Activated naive CD4-positive, alpha-beta T cell treated with anti-CD3 and anti-CD28 coated beads for 36 hours (primary cell): Measurements from ENCODE around the gene TRMT1L. TPM values are rescaled to one million over a fixed set of nuclear protein-coding genes. Genes with fewer than 3 reads are reported as not detected.
"Not testable (repeated sequence)": the region's sequence is repeated elsewhere in the genome, so short reads cannot be mapped to it uniquely, and the experiment has no call there.

ENCODE experiments used
- CTCF ChIA-PET: fragments of 350-600 bp; sonication (Branson Sonifier 250); formaldehyde crosslinking; loops from one replicate; lab custom pipeline; 2021; ENCODE audit warnings: antibody characterized with exemption; lab: Charles Lee
- DNase-seq: peaks from one replicate; pipeline ENCODE4 v3.0.0-alpha.2; 2020
- H3K27ac Mint-ChIP-seq: one replicate; pipeline ENCODE4 v1.8.0; 2021; ENCODE audit warnings: mild to moderate bottlenecking, mixed read lengths
- H3K27me3 Mint-ChIP-seq: one replicate; pipeline ENCODE4 v1.8.0; 2021; ENCODE audit warnings: low read depth, mixed read lengths
- H3K36me3 Mint-ChIP-seq: one replicate; pipeline ENCODE4 v1.8.0; 2021; ENCODE audit warnings: low read depth, mixed read lengths
- H3K4me1 Mint-ChIP-seq: one replicate; pipeline ENCODE4 v1.8.0; 2021; ENCODE audit warnings: low read depth, mixed read lengths
- H3K4me3 Mint-ChIP-seq: one replicate; pipeline ENCODE4 v1.8.0; 2021; ENCODE audit warnings: mild to moderate bottlenecking, moderate library complexity, mixed read lengths
- H3K9me3 Mint-ChIP-seq: one replicate; pipeline ENCODE4 v1.8.0; 2021; ENCODE audit warnings: mixed read lengths
- intact Hi-C: fragments of 100-400 bp; cut with micrococcal nuclease; formaldehyde crosslinking; loops from one replicate; pipeline ENCODE4 v1.15.1; 2023
- total RNA-seq, 2 experiments: library from RNA; stranded (reverse); gene quantifications; one replicate each; pipeline ENCODE4 v1.2.3, GENCODE V29; 2021

TRMT1L gene, protein sequence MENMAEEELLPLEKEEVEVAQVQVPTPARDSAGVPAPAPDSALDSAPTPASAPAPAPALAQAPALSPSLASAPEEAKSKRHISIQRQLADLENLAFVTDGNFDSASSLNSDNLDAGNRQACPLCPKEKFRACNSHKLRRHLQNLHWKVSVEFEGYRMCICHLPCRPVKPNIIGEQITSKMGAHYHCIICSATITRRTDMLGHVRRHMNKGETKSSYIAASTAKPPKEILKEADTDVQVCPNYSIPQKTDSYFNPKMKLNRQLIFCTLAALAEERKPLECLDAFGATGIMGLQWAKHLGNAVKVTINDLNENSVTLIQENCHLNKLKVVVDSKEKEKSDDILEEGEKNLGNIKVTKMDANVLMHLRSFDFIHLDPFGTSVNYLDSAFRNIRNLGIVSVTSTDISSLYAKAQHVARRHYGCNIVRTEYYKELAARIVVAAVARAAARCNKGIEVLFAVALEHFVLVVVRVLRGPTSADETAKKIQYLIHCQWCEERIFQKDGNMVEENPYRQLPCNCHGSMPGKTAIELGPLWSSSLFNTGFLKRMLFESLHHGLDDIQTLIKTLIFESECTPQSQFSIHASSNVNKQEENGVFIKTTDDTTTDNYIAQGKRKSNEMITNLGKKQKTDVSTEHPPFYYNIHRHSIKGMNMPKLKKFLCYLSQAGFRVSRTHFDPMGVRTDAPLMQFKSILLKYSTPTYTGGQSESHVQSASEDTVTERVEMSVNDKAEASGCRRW
- total RNA-seq, result 10 to 100 TPM; 26.6 to 28.7 TPM

DNA sequence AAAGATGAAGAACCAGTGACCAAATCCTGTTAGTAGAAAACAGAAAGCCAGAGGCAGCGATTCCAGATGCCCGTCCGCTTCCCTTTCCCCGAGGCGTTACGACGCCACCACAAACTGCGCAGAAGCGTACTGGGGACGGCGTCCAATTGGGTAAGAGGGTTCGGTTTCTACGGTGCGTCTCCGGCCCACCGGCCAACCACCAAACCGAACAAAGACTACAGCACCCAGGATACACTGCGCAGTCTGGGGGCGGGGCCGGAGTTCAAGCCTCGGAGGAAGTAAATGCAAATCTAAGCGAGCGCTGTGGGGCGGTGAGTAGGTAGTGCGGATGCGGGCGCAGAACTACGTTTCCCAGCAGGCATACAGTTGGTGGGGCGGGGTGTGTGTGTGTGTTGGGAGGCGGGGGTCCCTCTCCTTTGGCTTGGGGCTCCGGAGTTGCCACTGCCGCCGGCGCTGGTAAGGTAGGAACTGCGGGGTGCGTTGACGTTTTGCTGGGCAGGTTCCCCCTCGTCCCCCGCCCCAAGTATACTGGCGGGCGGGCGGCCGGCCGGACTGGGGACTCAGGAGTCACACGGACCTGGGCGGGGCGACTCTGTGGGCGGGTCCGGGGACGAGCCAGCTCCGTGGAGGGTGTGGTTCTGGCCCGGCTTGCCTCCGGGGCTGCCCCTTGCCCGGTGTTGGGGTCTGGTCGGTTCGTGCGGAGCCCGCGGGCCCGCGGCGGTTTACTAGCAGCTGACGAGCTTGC, at the start of gene TRMT1L, which contains the start of gene SWT1:
TSS of gene TRMT1L (minus strand) at position 100 of the 745 bp plus-strand sequence. CDS start 241 bp downstream, outside the sequence.
TSS of gene SWT1 (plus strand) at position 314 of the 745 bp plus-strand sequence. CDS start 3,675 bp downstream, outside the sequence.
- intact Hi-C loops, result loop anchor here (1.0 to 5.0 kb wide), 20 partner anchors 11 to 1522 kb away; partner anchors contain the start of genes ARPC5, C1orf21, COLGALT2 and IVNS1ABP
- CTCF ChIA-PET, result interaction anchor here (1.3 to 1.7 kb wide), 3 partner anchors 13 to 352 kb away, joined by 3 to 6 read pairs (median 5); no protein-coding TSS in a partner anchor
- Mint-ChIP-seq H3K36me3 (peaks cover 4% of the 10 kb centered on the region), H3K27ac (peak within 1 kb of the TSS; percentile 91), H3K4me3 (peak within 1 kb of the TSS; percentile 92), H3K9me3 (no peaks in the 10 kb centered on the region), H3K27me3 (no peaks in the 10 kb centered on the region), H3K4me1 (peaks cover 44% of the 10 kb centered on the region)
- peak; percentile 98 for DNase-seq

DNA sequence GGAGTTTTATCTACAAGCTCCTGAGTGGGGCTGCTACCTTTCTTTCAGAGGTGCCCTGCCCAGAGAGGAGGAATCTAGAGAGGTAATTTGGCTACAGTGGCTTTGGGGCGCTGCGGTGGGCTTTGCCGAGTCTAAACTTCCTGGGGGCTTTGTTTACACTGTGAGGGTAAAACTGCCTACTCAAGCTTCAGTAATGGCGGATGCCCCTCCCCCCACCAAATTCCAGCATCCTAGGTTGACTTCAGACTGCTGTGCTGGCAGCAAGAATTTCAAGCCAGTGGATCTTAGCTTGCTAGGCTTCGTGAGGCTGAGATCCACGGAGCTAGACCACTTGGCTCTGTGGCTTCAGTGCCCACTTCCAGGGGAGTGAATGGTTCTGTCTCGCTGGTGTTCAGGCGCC, 44.1 kb upstream of the TRMT1L start:
- peaks cover 10% of the 10 kb centered on the region for H3K9me3 Mint-ChIP-seq
- no peaks in the 10 kb centered on the region for H3K4me1 Mint-ChIP-seq
- no peak for DNase-seq
- intact Hi-C loops, result no loop called here
- no peaks in the 10 kb centered on the region for H3K27me3 Mint-ChIP-seq
- no peak overlapping the region for H3K4me3 Mint-ChIP-seq
- peaks cover 30% of the 10 kb centered on the region for H3K36me3 Mint-ChIP-seq
- no peak overlapping the region for H3K27ac Mint-ChIP-seq
- CTCF ChIA-PET, result no interaction called here

DNA sequence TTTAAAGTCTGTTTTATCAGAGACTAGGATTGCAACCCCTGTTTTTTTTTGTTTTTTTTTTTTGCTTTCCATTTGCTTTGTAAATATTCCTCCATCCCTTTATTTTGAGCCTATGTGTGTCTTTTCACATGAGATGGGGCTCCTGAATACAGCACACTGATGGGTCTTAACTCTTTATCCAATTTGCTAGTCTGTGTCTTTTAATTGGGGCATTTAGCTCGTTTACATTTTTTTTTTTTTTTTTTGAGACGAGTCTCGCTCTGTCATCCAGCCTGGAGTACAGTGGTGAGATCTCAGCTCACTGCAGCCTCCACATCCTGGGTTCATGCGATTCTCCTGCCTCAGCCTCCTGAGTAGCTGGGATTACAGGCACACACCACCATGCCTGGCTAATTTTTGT, 42.0 kb upstream of the TRMT1L start:
- H3K4me1 Mint-ChIP-seq, H3K27me3 Mint-ChIP-seq, H3K27ac Mint-ChIP-seq, intact Hi-C loops, DNase-seq, H3K4me3 Mint-ChIP-seq, CTCF ChIA-PET: not testable (repeated sequence)
- Mint-ChIP-seq H3K9me3 (peaks cover 12% of the 10 kb centered on the region), H3K36me3 (peaks cover 34% of the 10 kb centered on the region)

DNA sequence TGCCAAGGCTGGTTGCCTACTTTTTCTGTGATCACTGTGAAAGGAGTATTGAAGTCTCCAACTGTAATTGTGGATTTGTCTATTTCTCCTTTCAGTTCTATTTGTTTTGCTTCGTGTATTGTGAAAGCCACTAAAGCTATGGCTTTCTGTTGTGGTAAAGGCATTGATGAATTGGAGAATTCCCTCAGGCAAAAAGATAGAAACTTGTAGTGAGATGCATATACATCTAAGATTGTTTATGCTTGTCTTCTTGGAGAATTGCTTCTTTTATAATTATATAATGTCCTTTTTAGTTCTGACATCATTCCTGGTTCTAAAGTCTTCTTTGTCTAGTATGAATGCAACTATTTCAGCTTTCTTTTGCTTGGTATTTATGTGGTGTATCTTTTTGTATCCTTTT, 37.0 kb upstream of the TRMT1L start:
- Mint-ChIP-seq H3K4me3 (no peak overlapping the region), H3K4me1 (no peaks in the 10 kb centered on the region), H3K27me3 (no peaks in the 10 kb centered on the region), H3K27ac (no peak overlapping the region), H3K36me3 (peaks cover 27% of the 10 kb centered on the region), H3K9me3 (peaks cover 12% of the 10 kb centered on the region)
- intact Hi-C loops, result no loop called here
- DNase-seq, result no peak
- CTCF ChIA-PET, result no interaction called here

DNA sequence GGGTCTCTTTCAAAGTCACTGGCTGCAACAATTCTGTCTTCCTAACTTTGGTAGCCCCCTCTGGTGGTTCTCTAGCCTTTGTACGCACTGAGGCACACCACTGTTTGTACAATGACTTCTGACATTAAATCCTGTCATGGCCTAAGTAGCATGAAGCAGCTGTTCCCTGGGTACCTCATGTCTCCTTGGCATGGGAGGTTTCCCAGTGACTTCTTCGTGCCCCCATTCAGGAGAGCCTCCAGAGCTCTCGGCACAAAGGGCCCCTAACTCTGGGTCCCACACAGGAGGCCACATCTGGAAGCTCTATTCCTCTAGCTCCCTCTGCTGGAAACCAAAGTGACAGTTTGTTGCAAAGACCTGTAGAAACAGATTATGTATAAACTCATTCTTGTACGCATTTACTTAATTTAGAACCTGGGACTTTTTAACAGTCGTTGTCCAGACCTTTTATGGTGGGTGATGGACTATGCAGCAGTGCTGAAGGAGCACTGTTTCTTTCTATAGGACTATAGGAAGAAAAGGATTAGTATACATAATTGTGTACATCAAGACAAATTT, 13.6 kb upstream of the TRMT1L start:
- Mint-ChIP-seq H3K27ac (peak overlapping the region; percentile 46), H3K9me3 (no peaks in the 10 kb centered on the region), H3K4me1 (peaks cover 3% of the 10 kb centered on the region), H3K4me3 (no peak overlapping the region), H3K36me3 (peaks cover 6% of the 10 kb centered on the region), H3K27me3 (no peaks in the 10 kb centered on the region)
- CTCF ChIA-PET, result interaction anchor here (0.6 to 2.7 kb wide), 45 partner anchors 9 to 746 kb away, joined by 3 to 16 read pairs (median 4); partner anchors contain the start of genes RNF2 and SWT1
- peak; percentile 60 for DNase-seq
- intact Hi-C loops, result loop anchor here (1.0 kb wide), 7 partner anchors 13 to 511 kb away; partner anchors contain the start of genes RNF2 and SWT1

DNA sequence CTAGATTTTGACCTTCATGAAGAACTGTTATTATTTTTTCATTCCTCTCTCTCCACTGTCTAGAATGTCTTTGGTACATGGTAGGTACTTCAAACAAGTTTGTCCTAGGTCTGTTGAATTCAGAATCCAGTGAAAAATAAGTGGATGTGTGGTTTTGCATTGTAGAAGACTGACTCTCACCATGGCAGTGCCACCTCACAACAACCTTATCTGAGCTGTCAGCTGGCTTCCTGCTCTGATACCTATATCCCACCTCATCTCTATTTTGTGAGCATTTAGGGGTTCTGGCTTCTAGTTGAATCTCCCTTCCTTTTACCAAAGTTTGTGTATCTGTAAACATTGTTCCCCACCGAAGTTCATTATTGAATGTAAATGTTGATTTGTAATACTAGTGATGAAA, 9.4 kb upstream of the TRMT1L start:
- Mint-ChIP-seq H3K36me3 (peaks cover 4% of the 10 kb centered on the region), H3K4me1 (peaks cover 3% of the 10 kb centered on the region), H3K27ac (no peak overlapping the region), H3K4me3 (no peak overlapping the region), H3K27me3 (no peaks in the 10 kb centered on the region), H3K9me3 (no peaks in the 10 kb centered on the region)
- CTCF ChIA-PET, result no interaction called here
- DNase-seq, result no peak
- intact Hi-C loops, result no loop called here

DNA sequence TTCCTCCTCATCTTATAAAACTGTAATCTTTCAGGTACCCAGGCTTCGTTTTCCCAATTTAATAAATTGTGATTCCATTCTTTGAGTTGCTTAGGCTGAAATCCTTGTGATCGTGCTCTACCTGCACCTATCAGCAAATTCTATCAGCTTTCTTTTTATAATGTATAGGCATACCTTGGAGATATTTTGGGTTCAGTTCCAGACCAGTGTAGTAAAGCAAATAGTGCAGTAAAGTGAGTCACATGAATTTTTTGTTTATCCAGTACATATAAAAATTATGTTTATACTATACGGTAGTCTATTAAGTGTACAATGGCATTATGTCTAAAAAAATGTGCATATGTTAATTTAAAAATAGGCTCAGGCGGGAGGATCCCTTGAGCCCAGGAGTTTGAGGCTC, 5.7 kb upstream of the TRMT1L start:
- CTCF ChIA-PET, result no interaction called here
- Mint-ChIP-seq H3K9me3 (no peaks in the 10 kb centered on the region), H3K27ac (no peak overlapping the region), H3K4me1 (peaks cover 20% of the 10 kb centered on the region), H3K36me3 (peaks cover under 1% of the 10 kb centered on the region), H3K27me3 (no peaks in the 10 kb centered on the region), H3K4me3 (no peak overlapping the region)
- intact Hi-C loops, result no loop called here
- no peak for DNase-seq

DNA sequence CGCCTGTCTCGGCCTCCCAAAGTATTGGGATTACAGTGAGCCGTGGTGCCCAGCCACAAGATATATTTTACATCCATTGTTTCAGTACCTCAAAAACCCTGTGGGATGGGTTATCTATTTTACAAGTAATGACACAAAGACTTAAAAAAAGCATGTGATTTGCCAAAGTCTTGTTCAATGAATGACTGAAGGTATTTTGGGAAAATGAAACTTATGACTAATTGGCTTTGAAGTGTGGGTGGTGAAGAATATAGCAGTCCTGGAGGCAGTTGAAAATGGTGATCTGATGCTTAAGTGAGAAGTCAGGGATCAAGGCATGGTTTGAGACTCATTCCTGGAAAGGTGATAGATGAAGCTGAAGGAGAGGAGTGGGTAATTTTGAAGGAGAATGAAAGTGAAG, 3.2 kb upstream of the TRMT1L start:
- no peak overlapping the region for H3K27ac Mint-ChIP-seq

DNA sequence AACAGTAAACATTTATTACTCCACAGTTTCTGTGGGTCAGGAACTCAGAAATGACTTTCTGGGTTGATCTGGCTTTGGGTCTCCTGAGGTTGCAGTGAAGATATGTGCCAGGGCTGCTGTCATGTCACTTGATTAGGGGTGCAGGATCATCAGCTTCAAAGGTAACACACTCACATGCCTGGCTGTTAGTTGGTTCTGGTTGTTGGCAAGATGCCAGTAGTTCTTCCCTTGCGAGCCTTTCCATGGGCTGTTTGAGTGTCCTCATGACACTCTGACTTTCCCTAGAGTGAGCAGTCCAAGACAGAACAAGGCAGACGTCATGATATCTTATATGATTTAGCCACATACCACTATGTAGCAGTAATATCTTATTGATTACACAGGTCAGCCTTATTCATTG, 2.0 kb upstream of the TRMT1L start:
- Mint-ChIP-seq H3K4me1 (peaks cover 28% of the 10 kb centered on the region), H3K36me3 (peaks cover 2% of the 10 kb centered on the region), H3K4me3 (no peak overlapping the region), H3K27me3 (no peaks in the 10 kb centered on the region), H3K9me3 (no peaks in the 10 kb centered on the region), H3K27ac (no peak overlapping the region)
- CTCF ChIA-PET, result interaction anchor here (1.7 to 1.8 kb wide), 2 partner anchors 11 to 354 kb away, joined by 6 to 16 read pairs; no protein-coding TSS in a partner anchor
- intact Hi-C loops, result loop anchor here (5.0 kb wide), 5 partner anchors 351 to 1149 kb away; partner anchors contain the start of gene COLGALT2
- DNase-seq, result no peak

More for the DNA sequence above, 3.2 kb upstream of the TRMT1L start:
- Mint-ChIP-seq H3K4me3 (no peak overlapping the region), H3K9me3 (no peaks in the 10 kb centered on the region), H3K36me3 (peaks cover 2% of the 10 kb centered on the region), H3K27me3 (no peaks in the 10 kb centered on the region), H3K4me1 (peaks cover 23% of the 10 kb centered on the region)
- intact Hi-C loops, result loop anchor here (5.0 kb wide), 5 partner anchors 353 to 1147 kb away; partner anchors contain the start of gene COLGALT2
- no peak for DNase-seq
- CTCF ChIA-PET, result interaction anchor here (1.8 kb wide), 1 partner anchor 10 kb away, joined by 16 read pairs; no protein-coding TSS in a partner anchor

DNA sequence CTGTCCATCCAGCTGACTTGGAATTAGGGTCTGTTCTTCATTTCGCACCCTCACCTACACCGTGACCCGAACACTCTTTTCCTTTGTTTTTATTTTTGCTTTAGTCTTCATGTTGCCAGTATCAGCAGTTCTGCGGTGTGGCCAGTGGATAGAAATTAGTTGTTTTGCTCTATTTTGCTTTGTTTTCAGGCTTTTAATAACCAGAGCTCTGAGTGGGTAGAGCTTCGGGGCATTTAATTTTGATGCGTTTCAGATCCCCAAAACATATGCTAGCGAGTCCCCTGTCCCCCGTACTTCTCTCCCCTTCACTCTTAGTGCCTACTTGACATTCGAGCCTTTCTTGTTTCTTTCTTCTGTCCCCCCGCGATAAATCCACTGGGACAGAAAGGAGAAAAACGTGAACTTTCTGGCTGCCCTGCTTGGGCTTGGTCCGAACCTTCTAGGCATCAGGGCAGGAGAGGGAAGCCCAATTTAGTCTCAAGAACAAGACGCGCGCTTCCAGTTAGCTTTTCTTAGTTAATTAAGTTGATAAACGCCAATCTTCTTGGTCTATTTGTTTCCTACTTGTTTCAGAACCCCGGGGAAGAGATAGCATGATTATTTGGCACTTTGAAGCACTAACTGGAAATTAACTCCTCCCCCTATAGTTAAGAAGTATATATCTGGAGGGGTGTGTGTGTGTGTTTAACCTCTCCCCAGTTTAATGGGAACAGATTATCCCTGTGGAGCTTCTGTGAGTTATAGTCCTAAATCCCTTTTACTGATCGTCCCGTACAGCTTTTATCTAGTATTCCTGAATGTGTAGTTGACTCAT, 1.1 kb upstream of the TRMT1L start:
- CTCF ChIA-PET, result interaction anchor here (1.3 to 1.8 kb wide), 4 partner anchors 12 to 353 kb away, joined by 3 to 16 read pairs (median 6); no protein-coding TSS in a partner anchor
- peaks cover 2% of the 10 kb centered on the region for H3K36me3 Mint-ChIP-seq
- H3K4me1 Mint-ChIP-seq, result peaks cover 36% of the 10 kb centered on the region
- no peaks in the 10 kb centered on the region for H3K27me3 Mint-ChIP-seq
- H3K9me3 Mint-ChIP-seq, result no peaks in the 10 kb centered on the region
- peak overlapping the region; percentile 91 for H3K27ac Mint-ChIP-seq
- intact Hi-C loops, result loop anchor here (1.0 to 5.0 kb wide), 17 partner anchors 12 to 1217 kb away; partner anchors contain the start of genes C1orf21, COLGALT2, IVNS1ABP and ODR4
- DNase-seq, result no peak
- peak overlapping the region; percentile 92 for H3K4me3 Mint-ChIP-seq
